Karpas-422 (cell line): ENCODE measurements around the gene CALCOCO1. TPM values are rescaled to one million over a fixed set of nuclear protein-coding genes. Genes with fewer than 3 reads are reported as not detected.

Experiments
- DNase-seq: peaks from one replicate; pipeline ENCODE4 v3.0.0-alpha.2; 2015
- H2AFZ ChIP-seq: fragments of 200-600 bp; sonication (generic); 2 replicates; pipeline ENCODE4 v1.6.1; 2014; ENCODE audit warnings: antibody characterized with exemption, low read length, mixed read lengths
- H3K27ac ChIP-seq: fragments of 200-600 bp; sonication (generic); 2 replicates; pipeline ENCODE4 v1.5.1; 2014; ENCODE audit warnings: mild to moderate bottlenecking, low read length, moderate library complexity
- H3K27me3 ChIP-seq: fragments of 200-600 bp; sonication (generic); 2 replicates; pipeline ENCODE4 v1.6.1; 2014; ENCODE audit warnings: low read length, mixed read lengths
- H3K36me3 ChIP-seq: fragments of 200-600 bp; sonication (generic); 2 replicates; pipeline ENCODE4 v1.6.1; 2014; ENCODE audit warnings: low read length, mixed read lengths; ENCODE audit not compliant: insufficient read depth
- H3K4me1 ChIP-seq: fragments of 200-600 bp; sonication (generic); 2 replicates; pipeline ENCODE4 v1.6.1; 2014; ENCODE audit warnings: mild to moderate bottlenecking, low read length, mixed read lengths
- H3K4me2 ChIP-seq: fragments of 200-600 bp; sonication (generic); 2 replicates; pipeline ENCODE4 v1.6.1; 2014; ENCODE audit warnings: low read length, low read depth, mild to moderate bottlenecking; ENCODE audit not compliant: poor library complexity, severe bottlenecking
- H3K4me3 ChIP-seq: fragments of 200-600 bp; sonication (generic); 2 replicates; pipeline ENCODE4 v1.5.1; 2014; ENCODE audit warnings: mild to moderate bottlenecking, antibody characterized with exemption, low read length, mixed read lengths
- H3K79me2 ChIP-seq: fragments of 200-600 bp; sonication (generic); 2 replicates; pipeline ENCODE4 v1.6.1; 2014; ENCODE audit warnings: mild to moderate bottlenecking, low read length, mixed read lengths
- H3K9ac ChIP-seq: fragments of 200-600 bp; sonication (generic); 2 replicates; pipeline ENCODE4 v1.6.0; 2014; ENCODE audit warnings: low read length
- H3K9me2 ChIP-seq: fragments of 200-600 bp; sonication (generic), shearing (Covaris generic); replicated peaks from 2 replicates; pipeline ENCODE4 v1.6.0; 2014; ENCODE audit warnings: mild to moderate bottlenecking, low read length, moderate library complexity; ENCODE audit not compliant: insufficient read depth
- H3K9me3 ChIP-seq: fragments of 300-700, 200-600 bp; sonication (generic); 2 replicates; pipeline ENCODE4 v1.6.1; 2014; ENCODE audit warnings: low read length, mixed read lengths
- H4K20me1 ChIP-seq: fragments of 200-600 bp; sonication (generic); 2 replicates; pipeline ENCODE4 v1.6.1; 2014; ENCODE audit warnings: mild to moderate bottlenecking, antibody characterized with exemption, low read length, low read depth; ENCODE audit not compliant: insufficient read depth
- total RNA-seq: library from RNA; depleted of rRNA; stranded (reverse); fragments of >200 nt; shearing (Covaris generic); gene quantifications from 2 replicates; pipeline ENCODE4 v1.2.3, GENCODE V29; 2014; ENCODE audit warnings: low replicate concordance

CALCOCO1 gene
- total RNA-seq, 1 experiment from 2014 or later: 28.7 TPM

DNA sequence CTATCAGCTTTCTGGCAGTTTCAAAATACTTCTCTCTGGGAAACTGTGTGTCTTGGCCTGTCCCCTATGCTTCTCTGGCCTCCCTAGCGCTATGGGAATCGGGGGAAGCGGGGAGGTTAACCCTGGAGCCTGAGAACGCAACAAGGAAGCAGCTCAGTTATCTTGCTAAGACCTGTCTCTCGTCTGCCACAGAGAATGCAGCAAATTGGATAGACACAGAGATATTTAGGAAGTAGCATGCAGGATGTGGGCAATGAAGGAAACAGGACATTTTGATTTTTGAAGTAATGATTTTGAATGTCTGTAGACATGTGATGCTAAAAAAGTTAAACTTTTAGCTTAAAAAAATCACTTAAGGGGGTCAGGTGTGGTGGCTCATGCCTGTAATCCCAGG is 6.6 kb upstream of the CALCOCO1 start:
- H3K79me2 ChIP-seq: no peaks in the 10 kb centered on the region
- no peak for DNase-seq
- H3K9ac ChIP-seq: no peak overlapping the region
- no peaks in the 10 kb centered on the region for H3K36me3 ChIP-seq
- no peaks in the 10 kb centered on the region for H4K20me1 ChIP-seq
- H3K4me3 ChIP-seq: no peak overlapping the region
- H3K4me2 ChIP-seq: no peak overlapping the region
- no peaks in the 10 kb centered on the region for H3K9me3 ChIP-seq
- H3K9me2 ChIP-seq: no peaks in the 10 kb centered on the region; the same call in 1 of the 2 replicates
- no peak overlapping the region for H3K27ac ChIP-seq
- no peaks in the 10 kb centered on the region for H3K27me3 ChIP-seq
- no peaks in the 10 kb centered on the region for H3K4me1 ChIP-seq
- H2AFZ ChIP-seq: no peak overlapping the region

- no peak for DNase-seq
- Histone ChIP-seq H3K79me2 (no peaks in the 10 kb centered on the region), H3K9ac (no peak overlapping the region), H3K4me3 (no peak overlapping the region), H3K4me1 (no peaks in the 10 kb centered on the region; the same call in 1 of the 2 replicates), H3K9me3 (no peaks in the 10 kb centered on the region), H2AFZ (no peak overlapping the region), H4K20me1 (no peaks in the 10 kb centered on the region), H3K4me2 (no peak overlapping the region), H3K27me3 (no peaks in the 10 kb centered on the region), H3K36me3 (no peaks in the 10 kb centered on the region), H3K27ac (no peak overlapping the region), H3K9me2 (no peaks in the 10 kb centered on the region; the same call in 1 of the 2 replicates)
These were observed 6.0 kb upstream of the CALCOCO1 start for GRCh38 chr12:53733051-53733806.

DNA sequence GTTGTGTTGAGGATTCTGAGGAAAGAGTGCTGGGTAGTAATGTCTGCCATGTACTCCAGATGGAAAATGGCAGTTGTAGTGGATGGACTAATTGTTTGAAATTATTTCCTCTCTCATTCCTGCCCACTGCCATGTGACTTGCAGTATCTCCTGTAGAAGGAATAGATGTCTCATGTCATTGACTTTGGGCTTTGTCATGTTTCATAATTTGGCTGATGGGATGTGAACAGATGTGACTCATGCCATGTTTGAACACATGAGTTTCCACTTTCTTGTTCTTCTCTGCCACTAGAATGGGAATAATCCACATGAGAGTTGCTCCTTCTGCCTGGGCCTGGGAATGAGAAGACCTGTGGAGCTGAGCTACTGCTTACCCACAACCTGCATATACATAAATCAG is 2.4 kb upstream of the CALCOCO1 start:
- Histone ChIP-seq H3K27me3 (no peaks in the 10 kb centered on the region), H4K20me1 (no peaks in the 10 kb centered on the region), H3K4me3 (no peak overlapping the region), H3K9me3 (no peaks in the 10 kb centered on the region), H3K4me1 (peaks cover 19% of the 10 kb centered on the region), H2AFZ (no peak overlapping the region), H3K9ac (no peak overlapping the region), H3K4me2 (no peak overlapping the region), H3K79me2 (no peaks in the 10 kb centered on the region), H3K27ac (no peak overlapping the region), H3K36me3 (no peaks in the 10 kb centered on the region), H3K9me2 (no peaks in the 10 kb centered on the region; the same call in 1 of the 2 replicates)
- DNase-seq: no peak

DNA sequence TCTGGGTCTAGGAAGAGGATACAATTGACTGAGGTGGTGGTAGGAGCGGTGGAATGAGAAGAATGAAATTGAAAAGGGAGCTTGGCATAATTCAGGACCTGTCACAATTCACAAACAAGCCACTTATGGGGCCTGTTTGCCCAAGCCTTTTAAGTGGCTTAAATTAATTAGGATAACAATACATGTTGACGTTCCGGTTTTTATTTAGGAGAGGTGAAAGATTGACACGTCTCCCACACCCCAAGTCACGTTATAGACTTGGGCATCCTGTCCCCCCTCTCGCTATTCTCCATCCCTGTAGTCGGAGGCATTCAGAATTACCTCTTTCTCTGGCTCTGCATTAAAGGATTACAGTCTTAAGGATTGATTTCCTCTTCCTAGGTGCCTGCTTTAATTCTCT is 954 bp upstream of the CALCOCO1 start:
- H3K4me2 ChIP-seq: peak overlapping the region; percentile 77
- H3K9ac ChIP-seq: peak overlapping the region; percentile 61
- H3K79me2 ChIP-seq: no peaks in the 10 kb centered on the region
- H4K20me1 ChIP-seq: no peaks in the 10 kb centered on the region
- no peak for DNase-seq
- H3K9me2 ChIP-seq: no peaks in the 10 kb centered on the region; the same call in 1 of the 2 replicates
- H3K27me3 ChIP-seq: no peaks in the 10 kb centered on the region
- peak overlapping the region; percentile 66 for H3K4me3 ChIP-seq
- H2AFZ ChIP-seq: peak overlapping the region; percentile 50; the same call in 1 of the 2 replicates
- H3K36me3 ChIP-seq: no peaks in the 10 kb centered on the region
- H3K27ac ChIP-seq: no peak overlapping the region
- H3K4me1 ChIP-seq: peaks cover 19% of the 10 kb centered on the region
- H3K9me3 ChIP-seq: no peaks in the 10 kb centered on the region

GRCh38 chr12:53726946-53727309 is 324 bp downstream of the CALCOCO1 start:
- peak overlapping the region; percentile 61 for H3K9ac ChIP-seq
- H4K20me1 ChIP-seq: no peaks in the 10 kb centered on the region
- H2AFZ ChIP-seq: peak overlapping the region; percentile 62
- H3K36me3 ChIP-seq: no peaks in the 10 kb centered on the region
- no peaks in the 10 kb centered on the region for H3K79me2 ChIP-seq
- H3K9me3 ChIP-seq: no peaks in the 10 kb centered on the region
- peak; percentile 55 for DNase-seq
- peak overlapping the region; percentile 78 for H3K4me3 ChIP-seq
- H3K4me2 ChIP-seq: peak overlapping the region; percentile 77
- H3K27ac ChIP-seq: no peak overlapping the region
- H3K27me3 ChIP-seq: no peaks in the 10 kb centered on the region
- H3K4me1 ChIP-seq: peaks cover 19% of the 10 kb centered on the region
- H3K9me2 ChIP-seq: no peaks in the 10 kb centered on the region; the same call in 1 of the 2 replicates

GRCh38 chr12:53726341-53726740 is 911 bp downstream of the CALCOCO1 start:
- Histone ChIP-seq H2AFZ (no peak overlapping the region), H3K27me3 (no peaks in the 10 kb centered on the region), H3K36me3 (no peaks in the 10 kb centered on the region), H3K27ac (no peak overlapping the region), H3K79me2 (no peaks in the 10 kb centered on the region), H3K9me2 (no peaks in the 10 kb centered on the region; the same call in 1 of the 2 replicates), H3K4me2 (peak overlapping the region; percentile 77), H4K20me1 (no peaks in the 10 kb centered on the region), H3K9me3 (no peaks in the 10 kb centered on the region), H3K4me3 (peak overlapping the region; percentile 78), H3K4me1 (peaks cover 19% of the 10 kb centered on the region), H3K9ac (peak overlapping the region; percentile 61)
- peak; percentile 48 for DNase-seq

GRCh38 chr12:53725824-53726223 is 1.4 kb downstream of the CALCOCO1 start:
- Histone ChIP-seq H3K4me1 (peaks cover 19% of the 10 kb centered on the region), H3K79me2 (no peaks in the 10 kb centered on the region), H3K4me3 (no peak overlapping the region), H3K27ac (no peak overlapping the region), H3K9me3 (no peaks in the 10 kb centered on the region), H3K9ac (0 out of 2 replicates have a peak overlapping the region, but pooled peaks have one; percentile 61), H3K4me2 (peak overlapping the region; percentile 77), H3K9me2 (no peaks in the 10 kb centered on the region; the same call in 1 of the 2 replicates), H3K36me3 (no peaks in the 10 kb centered on the region), H3K27me3 (no peaks in the 10 kb centered on the region), H4K20me1 (no peaks in the 10 kb centered on the region), H2AFZ (no peak overlapping the region)
- DNase-seq: no peak

GRCh38 chr12:53722450-53723041 is 4.7 kb downstream of the CALCOCO1 start:
- no peak for DNase-seq
- no peaks in the 10 kb centered on the region for H3K79me2 ChIP-seq
- no peak overlapping the region for H3K27ac ChIP-seq
- H3K4me1 ChIP-seq: peaks cover 13% of the 10 kb centered on the region
- no peak overlapping the region for H3K4me2 ChIP-seq
- no peaks in the 10 kb centered on the region for H3K9me2 ChIP-seq
- H3K9ac ChIP-seq: no peak overlapping the region
- no peak overlapping the region for H2AFZ ChIP-seq
- H4K20me1 ChIP-seq: no peaks in the 10 kb centered on the region
- H3K36me3 ChIP-seq: no peaks in the 10 kb centered on the region
- no peaks in the 10 kb centered on the region for H3K9me3 ChIP-seq
- H3K4me3 ChIP-seq: no peak overlapping the region
- no peaks in the 10 kb centered on the region for H3K27me3 ChIP-seq
